ENCODE data around the gene TTC3.

The TTC3 gene

GRCh38 chr21:37197746-37198145 lies 124.7 kb downstream of the TTC3 start:
- peaks cover 32 to 100% of the 10 kb centered on the region in 2 donors for H3K36me3 ChIP-seq (replicated peaks in 1 of 2; ENCODE audit: control insufficient read depth in 2 of 2, insufficient read depth in 2 of 2, low read length in 2 of 2)
- no CpG with 5 or more reads among the region's 4 CpGs for WGBS, 2 donors (ENCODE audit: extremely low coverage in 2 of 2, insufficient read length in 2 of 2, insufficient replicate concordance in 1 of 2)

GRCh38 chr21:37199057-37199924 lies 126.2 kb downstream of the TTC3 start:
- WGBS, 2 donors (ENCODE audit: extremely low coverage in 2 of 2, insufficient read length in 2 of 2, insufficient replicate concordance in 1 of 2): no CpG with 5 or more reads among the region's 11 CpGs
- no peak overlapping the region for H4K8ac ChIP-seq (ENCODE audit: low read depth, low read length)

More at GRCh38 chr21:37197746-37198145, 124.7 kb downstream of the TTC3 start:
- Histone ChIP-seq H2BK15ac (ENCODE audit: low read length) (no peak overlapping the region), H3K4me2 (ENCODE audit: insufficient read depth, low read length, poor library complexity, severe bottlenecking) (no peak overlapping the region), H3K79me1 (ENCODE audit: low read depth, low read length) (peaks cover 4% of the 10 kb centered on the region), H2AK5ac (ENCODE audit: low read depth, low read length) (no peak overlapping the region), H3K27me3 (ENCODE audit: control insufficient read depth in 3 of 3, insufficient read depth in 3 of 3, low read depth in 1 of 3, low read length in 3 of 3) (peaks cover 0 to 2% (median 0%) of the 10 kb centered on the region in 3 experiments), H3K4me3 (ENCODE audit: low read length in 2 of 2) (no peak overlapping the region), H2BK120ac (ENCODE audit: low read depth, low read length) (no peak overlapping the region), H3K4ac (ENCODE audit: low read length) (no peak overlapping the region), H3K9me3 (replicated peaks in 1 of 2; ENCODE audit: control insufficient read depth in 2 of 2, insufficient read depth in 1 of 2, low read depth in 1 of 2, low read length in 2 of 2) (peaks cover 1 to 8% of the 10 kb centered on the region in 2 donors), H3K9ac (ENCODE audit: low read depth, low read length, poor library complexity) (no peak overlapping the region), H4K8ac (ENCODE audit: low read depth, low read length) (no peak overlapping the region), H2AFZ (ENCODE audit: low read length) (no peak overlapping the region), H2BK5ac (ENCODE audit: low read length) (no peak overlapping the region), H3K14ac (ENCODE audit: low read length) (no peak overlapping the region), H3K27ac (replicated peaks; ENCODE audit: low read length) (no peak overlapping the region), H3K18ac (ENCODE audit: low read length) (no peak overlapping the region), H2BK12ac (ENCODE audit: low read length) (no peak overlapping the region), H3K23ac (ENCODE audit: low read depth, low read length, poor library complexity) (no peak overlapping the region), H3K4me1 (ENCODE audit: control insufficient read depth in 2 of 2, insufficient read depth in 1 of 2, low read depth in 1 of 2, low read length in 2 of 2) (peaks cover 0 to 4% of the 10 kb centered on the region in 2 donors), H4K91ac (ENCODE audit: low read depth, low read length, poor library complexity) (no peak overlapping the region)
- no peak for DNase-seq (ENCODE audit: low spot score)

GRCh38 chr21:37200641-37201480 lies 127.8 kb downstream of the TTC3 start:
- peaks cover 1 to 15% of the 10 kb centered on the region in 2 donors for H3K9me3 ChIP-seq (replicated peaks in 1 of 2; ENCODE audit: control insufficient read depth in 2 of 2, insufficient read depth in 1 of 2, low read depth in 1 of 2, low read length in 2 of 2)
- no peak overlapping the region for H2BK120ac ChIP-seq (ENCODE audit: low read depth, low read length)
- H3K18ac ChIP-seq (ENCODE audit: low read length): no peak overlapping the region
- H2BK5ac ChIP-seq (ENCODE audit: low read length): no peak overlapping the region
- H3K4me2 ChIP-seq (ENCODE audit: insufficient read depth, low read length, poor library complexity, severe bottlenecking): no peak overlapping the region
- H3K27me3 ChIP-seq (ENCODE audit: control insufficient read depth in 3 of 3, insufficient read depth in 3 of 3, low read depth in 1 of 3, low read length in 3 of 3): peaks cover 0 to 2% (median 0%) of the 10 kb centered on the region in 3 experiments
- H4K91ac ChIP-seq (ENCODE audit: low read depth, low read length, poor library complexity): no peak overlapping the region
- peaks cover 0 to 4% of the 10 kb centered on the region in 2 donors for H3K4me1 ChIP-seq (ENCODE audit: control insufficient read depth in 2 of 2, insufficient read depth in 1 of 2, low read depth in 1 of 2, low read length in 2 of 2)
- H3K14ac ChIP-seq (ENCODE audit: low read length): no peak overlapping the region
- no peak overlapping the region for H2AK5ac ChIP-seq (ENCODE audit: low read depth, low read length)
- H3K9ac ChIP-seq (ENCODE audit: low read depth, low read length, poor library complexity): no peak overlapping the region
- no peak overlapping the region for H2BK12ac ChIP-seq (ENCODE audit: low read length)
- H3K79me1 ChIP-seq (ENCODE audit: low read depth, low read length): peaks cover 2% of the 10 kb centered on the region
- H3K36me3 ChIP-seq (replicated peaks in 1 of 2; ENCODE audit: control insufficient read depth in 2 of 2, insufficient read depth in 2 of 2, low read length in 2 of 2): peaks cover 25 to 90% of the 10 kb centered on the region in 2 donors
- no peak overlapping the region for H3K23ac ChIP-seq (ENCODE audit: low read depth, low read length, poor library complexity)
- no peak overlapping the region for H3K27ac ChIP-seq (replicated peaks; ENCODE audit: low read length)
- no CpG with 5 or more reads among the region's 16 CpGs for WGBS, 2 donors (ENCODE audit: extremely low coverage in 2 of 2, insufficient read length in 2 of 2, insufficient replicate concordance in 1 of 2)
- no peak for DNase-seq (ENCODE audit: low spot score)
- H3K4ac ChIP-seq (ENCODE audit: low read length): no peak overlapping the region
- no peak overlapping the region for H3K4me3 ChIP-seq (ENCODE audit: low read length in 2 of 2)
- H2AFZ ChIP-seq (ENCODE audit: low read length): no peak overlapping the region
- no peak overlapping the region for H2BK15ac ChIP-seq (ENCODE audit: low read length)
- no peak overlapping the region for H4K8ac ChIP-seq (ENCODE audit: low read depth, low read length)

More at GRCh38 chr21:37199057-37199924, 126.2 kb downstream of the TTC3 start:
- H2BK120ac ChIP-seq (ENCODE audit: low read depth, low read length): no peak overlapping the region
- no peak overlapping the region for H3K4ac ChIP-seq (ENCODE audit: low read length)
- H3K18ac ChIP-seq (ENCODE audit: low read length): no peak overlapping the region
- no peak for DNase-seq (ENCODE audit: low spot score)
- no peak overlapping the region for H4K91ac ChIP-seq (ENCODE audit: low read depth, low read length, poor library complexity)
- H3K27me3 ChIP-seq (ENCODE audit: control insufficient read depth in 3 of 3, insufficient read depth in 3 of 3, low read depth in 1 of 3, low read length in 3 of 3): peaks cover 0 to 2% (median 0%) of the 10 kb centered on the region in 3 experiments
- H3K36me3 ChIP-seq (replicated peaks in 1 of 2; ENCODE audit: control insufficient read depth in 2 of 2, insufficient read depth in 2 of 2, low read length in 2 of 2): peaks cover 30 to 98% of the 10 kb centered on the region in 2 donors
- H3K4me3 ChIP-seq (ENCODE audit: low read length in 2 of 2): no peak overlapping the region
- peaks cover 0 to 4% of the 10 kb centered on the region in 2 donors for H3K4me1 ChIP-seq (ENCODE audit: control insufficient read depth in 2 of 2, insufficient read depth in 1 of 2, low read depth in 1 of 2, low read length in 2 of 2)
- H3K23ac ChIP-seq (ENCODE audit: low read depth, low read length, poor library complexity): no peak overlapping the region
- no peak overlapping the region for H2BK12ac ChIP-seq (ENCODE audit: low read length)
- H3K14ac ChIP-seq (ENCODE audit: low read length): no peak overlapping the region
- peaks cover 4% of the 10 kb centered on the region for H3K79me1 ChIP-seq (ENCODE audit: low read depth, low read length)
- no peak overlapping the region for H2AK5ac ChIP-seq (ENCODE audit: low read depth, low read length)
- peaks cover 1 to 13% of the 10 kb centered on the region in 2 donors for H3K9me3 ChIP-seq (replicated peaks in 1 of 2; ENCODE audit: control insufficient read depth in 2 of 2, insufficient read depth in 1 of 2, low read depth in 1 of 2, low read length in 2 of 2)
- H2AFZ ChIP-seq (ENCODE audit: low read length): no peak overlapping the region
- no peak overlapping the region for H3K27ac ChIP-seq (replicated peaks; ENCODE audit: low read length)
- H3K9ac ChIP-seq (ENCODE audit: low read depth, low read length, poor library complexity): no peak overlapping the region
- no peak overlapping the region for H2BK5ac ChIP-seq (ENCODE audit: low read length)
- H3K4me2 ChIP-seq (ENCODE audit: insufficient read depth, low read length, poor library complexity, severe bottlenecking): no peak overlapping the region
- no peak overlapping the region for H2BK15ac ChIP-seq (ENCODE audit: low read length)

Measured in neuronal stem cell (in vitro differentiated cells).